Measurements from ENCODE around the gene DIPK2A.

Gene DIPK2A

DNA sequence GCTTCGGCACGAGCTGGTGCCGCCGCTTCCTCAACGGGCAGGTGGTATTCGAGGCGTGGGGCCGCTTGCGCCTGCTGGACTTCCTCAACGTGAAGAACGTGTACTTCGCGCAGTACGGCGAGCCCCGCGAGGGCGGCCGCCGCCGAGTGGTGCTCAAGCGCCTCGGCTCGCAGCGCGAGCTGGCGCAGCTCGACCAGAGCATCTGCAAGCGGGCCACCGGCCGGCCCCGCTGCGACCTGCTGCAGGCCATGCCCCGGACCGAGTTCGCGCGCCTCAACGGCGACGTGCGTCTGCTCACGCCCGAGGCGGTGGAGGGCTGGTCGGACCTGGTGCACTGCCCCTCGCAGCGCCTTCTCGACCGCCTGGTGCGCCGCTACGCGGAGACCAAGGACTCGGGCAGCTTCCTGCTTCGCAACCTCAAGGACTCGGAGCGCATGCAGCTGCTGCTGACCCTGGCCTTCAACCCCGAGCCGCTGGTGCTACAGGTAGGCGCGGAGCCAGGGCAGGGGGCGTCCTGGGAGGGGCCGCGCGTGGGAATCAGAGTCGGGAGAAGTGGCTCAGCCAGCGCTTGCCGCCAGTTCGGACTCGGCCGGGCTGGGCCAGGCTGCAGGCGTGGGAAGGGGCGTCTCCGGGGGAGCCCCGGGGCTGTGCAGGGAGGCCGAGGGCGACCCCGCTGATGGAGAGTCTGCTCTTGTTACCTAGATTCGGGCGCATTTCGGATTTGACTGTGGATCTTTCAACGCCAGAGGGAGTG, 1.1 kb downstream of the DIPK2A start (continued):
- TF ChIP-seq ZBTB21 (tag by site-specific recombination; IDR thresholded peaks at IDR 0.05) (no peak), ZBTB8A (tag by site-specific recombination; IDR thresholded peaks at IDR 0.05) (peak; percentile 91), ZNF248 (tag by site-specific recombination; IDR thresholded peaks at IDR 0.05) (no peak), ZBTB20 (tag by site-specific recombination; IDR thresholded peaks at IDR 0.05) (peak; percentile 53; the same call in 1 of the 2 replicates), ZNF792 (tag by site-specific recombination; IDR thresholded peaks at IDR 0.05) (no peak), ZNF404 (tag by site-specific recombination; IDR thresholded peaks at IDR 0.05) (no peak), ZSCAN23 (tag by site-specific recombination; IDR thresholded peaks at IDR 0.05) (no peak), REST (tag by site-specific recombination; IDR thresholded peaks at IDR 0.05) (0 out of 2 replicates have a peak, but pooled peaks have one; percentile 1), PRDM6 (tag by site-specific recombination; IDR thresholded peaks at IDR 0.05) (no peak), ZNF19 (tag by site-specific recombination; IDR thresholded peaks at IDR 0.05; ENCODE audit: low read depth) (no peak), ZNF214 (tag by site-specific recombination; IDR thresholded peaks at IDR 0.05; ENCODE audit: borderline replicate concordance) (no peak), ZNF121 (tag by site-specific recombination; IDR thresholded peaks at IDR 0.05) (no peak), ZNF677 (tag by site-specific recombination; IDR thresholded peaks at IDR 0.05) (no peak), HOXA7 (CRISPR knock-in tag; IDR thresholded peaks at IDR 0.05; ENCODE audit: borderline replicate concordance) (no peak), ZNF335 (tag by site-specific recombination; conservative IDR thresholded peaks at IDR 0.05) (peak; percentile 60), ZNF530 (tag by site-specific recombination; IDR thresholded peaks at IDR 0.05; ENCODE audit: low read depth) (no peak), ZNF221 (tag by site-specific recombination; IDR thresholded peaks at IDR 0.05; ENCODE audit: borderline replicate concordance) (no peak)
- TF ChIP-seq, protein P1, sequence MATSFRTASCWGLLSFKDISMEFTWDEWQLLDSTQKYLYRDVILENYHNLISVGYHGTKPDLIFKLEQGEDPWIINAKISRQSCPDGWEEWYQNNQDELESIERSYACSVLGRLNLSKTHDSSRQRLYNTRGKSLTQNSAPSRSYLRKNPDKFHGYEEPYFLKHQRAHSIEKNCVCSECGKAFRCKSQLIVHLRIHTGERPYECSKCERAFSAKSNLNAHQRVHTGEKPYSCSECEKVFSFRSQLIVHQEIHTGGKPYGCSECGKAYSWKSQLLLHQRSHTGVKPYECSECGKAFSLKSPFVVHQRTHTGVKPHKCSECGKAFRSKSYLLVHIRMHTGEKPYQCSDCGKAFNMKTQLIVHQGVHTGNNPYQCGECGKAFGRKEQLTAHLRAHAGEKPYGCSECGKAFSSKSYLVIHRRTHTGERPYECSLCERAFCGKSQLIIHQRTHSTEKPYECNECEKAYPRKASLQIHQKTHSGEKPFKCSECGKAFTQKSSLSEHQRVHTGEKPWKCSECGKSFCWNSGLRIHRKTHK (tag by site-specific recombination; IDR thresholded peaks at IDR 0.05): no peak
- TF ChIP-seq, protein P2, sequence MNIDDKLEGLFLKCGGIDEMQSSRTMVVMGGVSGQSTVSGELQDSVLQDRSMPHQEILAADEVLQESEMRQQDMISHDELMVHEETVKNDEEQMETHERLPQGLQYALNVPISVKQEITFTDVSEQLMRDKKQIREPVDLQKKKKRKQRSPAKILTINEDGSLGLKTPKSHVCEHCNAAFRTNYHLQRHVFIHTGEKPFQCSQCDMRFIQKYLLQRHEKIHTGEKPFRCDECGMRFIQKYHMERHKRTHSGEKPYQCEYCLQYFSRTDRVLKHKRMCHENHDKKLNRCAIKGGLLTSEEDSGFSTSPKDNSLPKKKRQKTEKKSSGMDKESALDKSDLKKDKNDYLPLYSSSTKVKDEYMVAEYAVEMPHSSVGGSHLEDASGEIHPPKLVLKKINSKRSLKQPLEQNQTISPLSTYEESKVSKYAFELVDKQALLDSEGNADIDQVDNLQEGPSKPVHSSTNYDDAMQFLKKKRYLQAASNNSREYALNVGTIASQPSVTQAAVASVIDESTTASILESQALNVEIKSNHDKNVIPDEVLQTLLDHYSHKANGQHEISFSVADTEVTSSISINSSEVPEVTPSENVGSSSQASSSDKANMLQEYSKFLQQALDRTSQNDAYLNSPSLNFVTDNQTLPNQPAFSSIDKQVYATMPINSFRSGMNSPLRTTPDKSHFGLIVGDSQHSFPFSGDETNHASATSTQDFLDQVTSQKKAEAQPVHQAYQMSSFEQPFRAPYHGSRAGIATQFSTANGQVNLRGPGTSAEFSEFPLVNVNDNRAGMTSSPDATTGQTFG (tag by site-specific recombination; IDR thresholded peaks at IDR 0.05; ENCODE audit: borderline replicate concordance): no peak
- TF ChIP-seq, protein P3, sequence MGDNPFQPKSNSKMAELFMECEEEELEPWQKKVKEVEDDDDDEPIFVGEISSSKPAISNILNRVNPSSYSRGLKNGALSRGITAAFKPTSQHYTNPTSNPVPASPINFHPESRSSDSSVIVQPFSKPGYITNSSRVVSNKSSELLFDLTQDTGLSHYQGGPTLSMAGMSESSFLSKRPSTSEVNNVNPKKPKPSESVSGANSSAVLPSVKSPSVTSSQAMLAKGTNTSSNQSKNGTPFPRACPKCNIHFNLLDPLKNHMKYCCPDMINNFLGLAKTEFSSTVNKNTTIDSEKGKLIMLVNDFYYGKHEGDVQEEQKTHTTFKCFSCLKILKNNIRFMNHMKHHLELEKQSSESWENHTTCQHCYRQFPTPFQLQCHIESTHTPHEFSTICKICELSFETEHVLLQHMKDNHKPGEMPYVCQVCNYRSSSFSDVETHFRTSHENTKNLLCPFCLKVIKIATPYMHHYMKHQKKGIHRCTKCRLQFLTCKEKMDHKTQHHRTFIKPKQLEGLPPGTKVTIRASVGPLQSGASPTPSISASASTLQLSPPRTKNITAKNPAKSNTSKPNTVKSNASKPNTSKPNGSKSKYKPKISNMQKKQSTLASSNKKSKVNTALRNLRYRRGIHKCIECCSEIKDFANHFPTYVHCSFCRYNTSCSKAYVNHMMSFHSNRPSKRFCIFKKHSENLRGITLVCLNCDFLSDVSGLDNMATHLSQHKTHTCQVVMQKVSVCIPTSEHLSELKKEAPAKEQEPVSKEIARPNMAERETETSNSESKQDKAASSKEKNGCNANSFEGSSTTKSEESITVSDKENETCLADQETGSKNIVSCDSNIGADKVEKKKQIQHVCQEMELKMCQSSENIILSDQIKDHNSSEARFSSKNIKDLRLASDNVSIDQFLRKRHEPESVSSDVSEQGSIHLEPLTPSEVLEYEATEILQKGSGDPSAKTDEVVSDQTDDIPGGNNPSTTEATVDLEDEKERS (tag by site-specific recombination; IDR thresholded peaks at IDR 0.05): no peak
- TF ChIP-seq, protein P4, sequence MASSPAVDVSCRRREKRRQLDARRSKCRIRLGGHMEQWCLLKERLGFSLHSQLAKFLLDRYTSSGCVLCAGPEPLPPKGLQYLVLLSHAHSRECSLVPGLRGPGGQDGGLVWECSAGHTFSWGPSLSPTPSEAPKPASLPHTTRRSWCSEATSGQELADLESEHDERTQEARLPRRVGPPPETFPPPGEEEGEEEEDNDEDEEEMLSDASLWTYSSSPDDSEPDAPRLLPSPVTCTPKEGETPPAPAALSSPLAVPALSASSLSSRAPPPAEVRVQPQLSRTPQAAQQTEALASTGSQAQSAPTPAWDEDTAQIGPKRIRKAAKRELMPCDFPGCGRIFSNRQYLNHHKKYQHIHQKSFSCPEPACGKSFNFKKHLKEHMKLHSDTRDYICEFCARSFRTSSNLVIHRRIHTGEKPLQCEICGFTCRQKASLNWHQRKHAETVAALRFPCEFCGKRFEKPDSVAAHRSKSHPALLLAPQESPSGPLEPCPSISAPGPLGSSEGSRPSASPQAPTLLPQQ (tag by site-specific recombination; IDR thresholded peaks at IDR 0.05): no peak
- TF ChIP-seq, protein P5, sequence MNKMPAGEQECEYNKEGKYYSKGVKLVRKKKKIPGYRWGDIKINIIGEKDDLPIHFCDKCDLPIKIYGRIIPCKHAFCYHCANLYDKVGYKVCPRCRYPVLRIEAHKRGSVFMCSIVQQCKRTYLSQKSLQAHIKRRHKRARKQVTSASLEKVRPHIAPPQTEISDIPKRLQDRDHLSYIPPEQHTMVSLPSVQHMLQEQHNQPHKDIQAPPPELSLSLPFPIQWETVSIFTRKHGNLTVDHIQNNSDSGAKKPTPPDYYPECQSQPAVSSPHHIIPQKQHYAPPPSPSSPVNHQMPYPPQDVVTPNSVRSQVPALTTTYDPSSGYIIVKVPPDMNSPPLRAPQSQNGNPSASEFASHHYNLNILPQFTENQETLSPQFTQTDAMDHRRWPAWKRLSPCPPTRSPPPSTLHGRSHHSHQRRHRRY (tag by site-specific recombination; IDR thresholded peaks at IDR 0.05): no peak
